Stimulated activated CD8-positive, alpha-beta memory T cell treated with anti-CD3 and anti-CD28 coated beads, Interleukin-12 subunit alpha, Interleukin-12 subunit beta, amount 100 ng/mL, for 4 hours (primary cell): Measurements from ENCODE around the gene CEP57.

Experiments
- DNase-seq: peaks from one replicate; pipeline ENCODE4 v3.0.0-alpha.2; 2020; ENCODE audit warnings: low read depth

Gene CEP57

GRCh38 chr11:95790123-95790932 is at the start of gene CEP57:
Gene CEP57, plus strand, starts transcription at chr11:95790498. Its CDS starts 201 bp downstream, at chr11:95790699.
- DNase-seq = peak; percentile 90

- no peak for DNase-seq
Observed at GRCh38 chr11:95750101-95750500, 40.2 kb upstream of the CEP57 start.

- DNase-seq = no peak
Observed at GRCh38 chr11:95751515-95751914, 38.8 kb upstream of the CEP57 start.

- DNase-seq = no peak
Observed at GRCh38 chr11:95760941-95761340, 29.4 kb upstream of the CEP57 start.

- no peak for DNase-seq
Observed at GRCh38 chr11:95762534-95762933, 27.8 kb upstream of the CEP57 start.

GRCh38 chr11:95764267-95764898 is 25.9 kb upstream of the CEP57 start:
- no peak for DNase-seq

GRCh38 chr11:95766701-95767100 is 23.6 kb upstream of the CEP57 start:
- no peak for DNase-seq

GRCh38 chr11:95767498-95767897 is 22.8 kb upstream of the CEP57 start:
- no peak for DNase-seq

- DNase-seq = no peak
Observed at GRCh38 chr11:95768521-95768920, 21.8 kb upstream of the CEP57 start.

GRCh38 chr11:95776859-95777258 is 13.4 kb upstream of the CEP57 start:
- no peak for DNase-seq

- no peak for DNase-seq
Observed at GRCh38 chr11:95778699-95779098, 11.6 kb upstream of the CEP57 start.

GRCh38 chr11:95780544-95780943 is 9.8 kb upstream of the CEP57 start:
- no peak for DNase-seq

GRCh38 chr11:95788921-95789505 is 1.3 kb upstream of the CEP57 start:
- DNase-seq = peak; percentile 10

- DNase-seq = peak; percentile 94
Observed at GRCh38 chr11:95789506-95790122, 684 bp upstream of the CEP57 start, which contains the start of gene FAM76B. Gene FAM76B, minus strand, starts transcription at chr11:95789782. Its CDS starts 304 bp downstream, at chr11:95789478.

- DNase-seq = peak; percentile 8
Observed at GRCh38 chr11:95790933-95791708, 823 bp downstream of the CEP57 start.

GRCh38 chr11:95791709-95792033 is 1.4 kb downstream of the CEP57 start:
- no peak for DNase-seq

- no peak for DNase-seq
Observed at GRCh38 chr11:95792200-95792599, 1.9 kb downstream of the CEP57 start.

GRCh38 chr11:95792700-95793099 is 2.4 kb downstream of the CEP57 start:
- DNase-seq = no peak

GRCh38 chr11:95793116-95793515 is 2.8 kb downstream of the CEP57 start:
- no peak for DNase-seq

- no peak for DNase-seq
Observed at GRCh38 chr11:95794086-95794485, 3.8 kb downstream of the CEP57 start.

- no peak for DNase-seq
Observed at GRCh38 chr11:95795627-95796295, 5.5 kb downstream of the CEP57 start.
